Brain microvascular endothelial cell (primary cell): ENCODE measurements around the gene SMIM45.

Experiments used
- DNase-seq: peaks from one replicate; pipeline ENCODE4 v3.0.0-alpha.2; 2020
- H3K27ac ChIP-seq: fragments of 250-450 bp; sonication (Bioruptor Pico); 2 replicates; pipeline ENCODE4 v1.5.1; 2020; ENCODE audit warnings: mild to moderate bottlenecking, moderate library complexity
- H3K27me3 ChIP-seq: fragments of 250-450 bp; sonication (Bioruptor Pico); replicated peaks from 2 replicates; pipeline ENCODE4 v1.5.1; 2020; ENCODE audit warnings: mild to moderate bottlenecking
- H3K36me3 ChIP-seq: fragments of 250-450 bp; sonication (Bioruptor Pico); replicated peaks from 2 replicates; pipeline ENCODE4 v1.5.1; 2020; ENCODE audit warnings: mild to moderate bottlenecking
- H3K4me3 ChIP-seq: 2 replicates; pipeline ENCODE4 v1.5.1; 2011; ENCODE audit warnings: low read depth, mild to moderate bottlenecking, control low read depth, low read length, moderate library complexity
- in situ Hi-C: cut with HindIII; loops from 2 replicates; pipeline ENCODE4 v1.10.0; 2017; ENCODE audit warnings: low sequenced_read_pairs, low pct_ligation_motif_present
- TF ChIP-seq, protein P1 (sequence below): IDR thresholded peaks from 2 replicates; pipeline ENCODE4 v1.5.1; 2011; ENCODE audit warnings: low read depth, mild to moderate bottlenecking, moderate library complexity, low read length, control low read depth, inconsistent platforms; ENCODE audit errors: missing control alignments

Gene SMIM45

DNA sequence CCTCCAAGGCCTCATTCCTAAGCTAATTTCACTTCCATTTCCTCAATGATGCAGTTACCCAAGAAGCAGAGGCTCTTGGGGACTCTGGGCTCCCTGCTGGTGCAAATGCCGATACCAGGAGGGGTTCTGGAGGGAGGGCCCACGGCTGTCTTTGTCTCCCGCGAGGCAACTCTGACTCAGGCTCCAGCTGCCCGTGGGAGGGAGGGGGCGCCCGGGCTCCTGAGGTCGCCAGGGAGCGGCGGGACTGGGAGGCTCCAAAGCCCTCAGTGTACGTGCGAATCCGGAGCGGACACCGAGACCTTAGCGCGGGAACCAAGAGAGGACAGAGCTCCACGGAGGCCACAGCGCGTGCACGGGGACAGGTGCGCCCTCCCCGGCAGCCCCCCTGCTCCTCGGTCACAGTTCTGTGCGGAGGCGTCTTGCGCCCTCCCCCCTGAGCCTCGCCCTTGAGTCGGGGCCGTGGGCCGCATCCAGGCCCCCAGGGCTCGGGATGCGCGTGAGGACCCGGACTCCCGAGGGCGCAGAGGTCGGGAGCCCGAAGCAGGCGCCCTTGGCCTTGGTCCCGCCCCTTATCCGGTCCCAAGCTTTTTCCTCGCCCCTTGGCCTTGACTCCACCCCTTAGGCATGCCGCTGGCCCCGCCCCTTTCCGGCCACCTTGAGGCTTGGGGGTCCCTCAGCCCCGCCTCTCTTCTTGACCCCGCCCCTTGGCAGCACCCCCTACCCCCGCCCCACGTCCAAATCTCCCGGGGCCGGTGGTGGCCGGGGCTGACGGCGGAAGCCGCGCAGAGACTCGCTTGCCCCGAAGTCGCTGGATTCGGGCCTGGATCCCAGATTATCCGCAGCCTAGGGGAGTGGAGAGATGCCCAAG lies 32.4 kb upstream of the SMIM45 start:
- no peak overlapping the region for H3K27ac ChIP-seq
- peak; percentile 17 for DNase-seq
- H3K27me3 ChIP-seq: peaks cover 21% of the 10 kb centered on the region
- in situ Hi-C loops: no loop called here
- peak overlapping the region; percentile 49 for H3K4me3 ChIP-seq
- no peaks in the 10 kb centered on the region for H3K36me3 ChIP-seq
- TF ChIP-seq, protein P1, sequence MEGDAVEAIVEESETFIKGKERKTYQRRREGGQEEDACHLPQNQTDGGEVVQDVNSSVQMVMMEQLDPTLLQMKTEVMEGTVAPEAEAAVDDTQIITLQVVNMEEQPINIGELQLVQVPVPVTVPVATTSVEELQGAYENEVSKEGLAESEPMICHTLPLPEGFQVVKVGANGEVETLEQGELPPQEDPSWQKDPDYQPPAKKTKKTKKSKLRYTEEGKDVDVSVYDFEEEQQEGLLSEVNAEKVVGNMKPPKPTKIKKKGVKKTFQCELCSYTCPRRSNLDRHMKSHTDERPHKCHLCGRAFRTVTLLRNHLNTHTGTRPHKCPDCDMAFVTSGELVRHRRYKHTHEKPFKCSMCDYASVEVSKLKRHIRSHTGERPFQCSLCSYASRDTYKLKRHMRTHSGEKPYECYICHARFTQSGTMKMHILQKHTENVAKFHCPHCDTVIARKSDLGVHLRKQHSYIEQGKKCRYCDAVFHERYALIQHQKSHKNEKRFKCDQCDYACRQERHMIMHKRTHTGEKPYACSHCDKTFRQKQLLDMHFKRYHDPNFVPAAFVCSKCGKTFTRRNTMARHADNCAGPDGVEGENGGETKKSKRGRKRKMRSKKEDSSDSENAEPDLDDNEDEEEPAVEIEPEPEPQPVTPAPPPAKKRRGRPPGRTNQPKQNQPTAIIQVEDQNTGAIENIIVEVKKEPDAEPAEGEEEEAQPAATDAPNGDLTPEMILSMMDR: no peak

GRCh38 chr22:41920271-41920976 lies 31.5 kb upstream of the SMIM45 start:
- peaks cover 13% of the 10 kb centered on the region for H3K27me3 ChIP-seq
- no peaks in the 10 kb centered on the region for H3K36me3 ChIP-seq
- DNase-seq: no peak
- H3K4me3 ChIP-seq: no peak overlapping the region
- no peak overlapping the region for H3K27ac ChIP-seq
- in situ Hi-C loops: no loop called here
- TF ChIP-seq, protein P1: no peak

DNA sequence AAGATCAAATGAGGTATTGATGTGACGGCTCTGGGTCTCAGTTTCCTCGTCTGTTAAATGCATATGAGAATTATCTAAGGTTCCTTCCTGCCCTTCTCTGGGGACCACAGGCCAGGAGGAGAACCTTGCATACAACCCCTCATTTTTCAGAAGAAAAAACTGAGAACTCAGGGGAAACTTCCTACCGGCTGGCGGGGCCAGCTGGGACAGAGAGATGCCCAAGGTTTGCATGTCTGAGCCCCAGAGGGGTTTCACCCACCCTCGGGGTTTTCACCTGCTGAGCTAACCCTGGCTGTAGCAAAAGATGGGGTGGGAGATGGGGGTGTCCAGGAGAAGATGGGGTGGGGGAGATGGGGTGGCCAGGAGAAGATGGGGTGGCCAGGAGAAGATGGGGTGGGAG lies 29.6 kb upstream of the SMIM45 start:
- Histone ChIP-seq H3K4me3 (no peak overlapping the region), H3K27me3 (peaks cover 7% of the 10 kb centered on the region), H3K36me3 (no peaks in the 10 kb centered on the region), H3K27ac (no peak overlapping the region)
- in situ Hi-C loops: no loop called here
- DNase-seq: no peak
- TF ChIP-seq, protein P1: no peak

GRCh38 chr22:41922940-41923594 lies 28.9 kb upstream of the SMIM45 start:
- in situ Hi-C loops: no loop called here
- Histone ChIP-seq H3K4me3 (no peak overlapping the region), H3K36me3 (no peaks in the 10 kb centered on the region), H3K27me3 (peaks cover 7% of the 10 kb centered on the region), H3K27ac (no peak overlapping the region)
- TF ChIP-seq, protein P1: no peak
- no peak for DNase-seq

GRCh38 chr22:41923595-41924276 lies 28.2 kb upstream of the SMIM45 start:
- Histone ChIP-seq H3K36me3 (no peaks in the 10 kb centered on the region), H3K4me3 (no peak overlapping the region), H3K27me3 (peaks cover 7% of the 10 kb centered on the region), H3K27ac (no peak overlapping the region)
- in situ Hi-C loops: no loop called here
- DNase-seq: no peak
- TF ChIP-seq, protein P1: no peak
